Measurements from ENCODE around the gene NMNAT2.

- no peak for TF ChIP-seq CTCF (IDR thresholded peaks at IDR 0.05)
- TF ChIP-seq POLR2AphosphoS5 (IDR thresholded peaks at IDR 0.05), result no peak
- no peak for TF ChIP-seq POLR2A (IDR thresholded peaks at IDR 0.05)
Observed at GRCh38 chr1:183206538-183207122, 211.6 kb downstream of the NMNAT2 start.
